Esophagus squamous epithelium (tissue), 5 donors: ENCODE measurements around the gene FTCD. TPM values are rescaled to one million over a fixed set of nuclear protein-coding genes. Genes with fewer than 3 reads are reported as not detected.

ENCODE experiments used
- DNase-seq: peaks from one replicate; lab custom pipeline; 2025; lab: John Stamatoyannopoulos, UW
- H3K27ac ChIP-seq, 4 donors: fragments of 200-600 bp; sonication (generic); one replicate each; pipeline ENCODE4 v1.5.1; 2016 to 2019; ENCODE audit warnings: mild to moderate bottlenecking in 1 of 4
- H3K27me3 ChIP-seq, 4 donors: fragments of 200-600 bp; sonication (generic); 1 replicate in 3 of 4; 2 replicates in 1 of 4; pipeline versions ENCODE4 v1.5.1 to v1.6.0; 2017 to 2021; ENCODE audit warnings: antibody characterized with exemption in 1 of 4
- H3K36me3 ChIP-seq, 3 donors: fragments of 200-600 bp; sonication (generic); one replicate each; pipeline ENCODE4 v1.5.1; 2016 to 2019
- H3K4me1 ChIP-seq, 3 donors: fragments of 200-600 bp; sonication (generic); one replicate each; pipeline ENCODE4 v1.5.1; 2017 to 2019
- H3K4me3 ChIP-seq, 4 donors: fragments of 200-600 bp; sonication (generic); 1 replicate in 3 of 4; 2 replicates in 1 of 4; pipeline ENCODE4 v1.5.1; 2016 to 2019; ENCODE audit warnings: mild to moderate bottlenecking in 2 of 4, moderate library complexity in 1 of 4
- H3K9me3 ChIP-seq, 3 donors: fragments of 200-600 bp; sonication (generic); one replicate each; pipeline ENCODE4 v1.5.1; 2016 to 2019
- POLR2A ChIP-seq, 4 donors: fragments of 450-650 bp; IDR thresholded peaks; one replicate each; pipeline ENCODE4 v1.6.1; 2017; ENCODE audit warnings: antibody characterized with exemption in 4 of 4, mild to moderate bottlenecking in 4 of 4, moderate library complexity in 3 of 4
- WGBS, 2 donors: methylation state at CpG; one replicate each; pipeline ENCODE4 v1.1.5; 2018; 5-methylcytosine and 5-hydroxymethylcytosine counted together
- intact Hi-C: fragments of 100-400 bp; cut with DNase I; formaldehyde crosslinking; loops from one replicate; pipeline ENCODE4 v1.15.0; 2022
- total RNA-seq, 4 donors: library from RNA; depleted of rRNA; stranded (reverse); fragments of >200 nt; gene quantifications; one replicate each; pipeline ENCODE4 v1.1.0, GENCODE V29; 2016
- TF ChIP-seq, protein P1 (sequence below), 6 experiments: fragments of 450-650 bp in 4 of 6; fragments of 200-600 bp in 2 of 6; sonication (generic) in 2 of 6; IDR thresholded peaks; one replicate each; pipeline ENCODE4 v1.5.1; 2016 to 2019; ENCODE audit warnings: antibody characterized with exemption in 6 of 6, mild to moderate bottlenecking in 4 of 6, moderate library complexity in 4 of 6
- donor health status: DM: yes; HTN: yes; CAD: no.

FTCD gene
- total RNA-seq, 4 donors from 2014 or later, result not detected

DNA sequence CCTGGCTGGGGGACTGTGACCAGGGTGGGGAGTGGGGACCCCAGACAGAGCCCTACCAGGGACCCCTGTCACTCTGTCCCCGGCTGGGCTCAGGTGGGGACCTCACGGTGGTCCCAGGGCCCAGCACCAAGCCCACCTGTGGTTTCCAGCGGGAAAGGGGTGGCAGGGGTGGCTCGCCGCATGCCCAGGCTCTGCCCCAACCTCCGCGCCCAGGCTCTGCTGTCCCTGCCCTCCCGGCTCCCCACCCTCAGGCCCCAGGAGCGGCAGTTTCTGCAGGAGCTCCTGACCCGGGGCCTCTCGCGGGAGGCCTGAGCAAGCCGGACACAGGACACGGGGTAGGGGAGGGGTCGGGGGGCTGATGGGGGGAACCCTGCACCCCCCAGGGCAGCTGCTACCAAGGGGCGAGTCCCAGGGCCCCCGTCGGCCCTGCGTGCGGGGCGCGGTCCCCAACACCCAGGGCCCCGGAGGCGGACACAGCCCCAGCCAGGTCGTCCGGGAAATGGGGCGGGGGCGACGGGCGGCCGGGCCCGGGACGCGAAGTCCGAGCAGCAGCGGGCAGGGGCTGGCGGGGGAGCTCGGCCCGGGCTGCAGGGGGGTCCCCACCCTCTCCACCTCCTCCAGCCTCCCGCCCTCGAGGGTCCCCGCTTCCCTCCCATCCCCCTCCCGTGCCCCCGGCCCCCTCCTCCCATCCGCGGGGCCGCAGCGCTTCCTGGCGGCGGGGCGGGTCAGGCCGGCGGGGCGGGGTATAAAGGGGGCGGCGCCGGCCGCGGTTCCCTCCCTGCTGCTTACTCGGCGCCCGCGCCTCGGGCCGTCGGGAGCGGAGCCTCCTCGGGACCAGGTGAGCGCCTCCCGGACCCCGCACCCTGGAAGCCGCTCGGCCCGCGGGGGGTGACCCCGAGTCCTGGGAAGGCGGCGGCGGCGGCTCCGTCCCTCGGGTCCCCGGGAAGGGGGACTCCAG is 57.8 kb downstream of the FTCD start, which contains the start of gene COL6A2:
Gene COL6A2, plus strand, starts transcription at position 777 of the 958 bp plus-strand sequence.
- no peaks in the 10 kb centered on the region for H3K9me3 ChIP-seq
- intact Hi-C loops, result no loop called here
- peak within 1 kb of the TSS; percentile 69 to 98 (median 88) for H3K27ac ChIP-seq
- peak within 1 kb of the TSS; percentile 48 to 84 (median 62) for H3K4me3 ChIP-seq
- TF ChIP-seq, protein P1, sequence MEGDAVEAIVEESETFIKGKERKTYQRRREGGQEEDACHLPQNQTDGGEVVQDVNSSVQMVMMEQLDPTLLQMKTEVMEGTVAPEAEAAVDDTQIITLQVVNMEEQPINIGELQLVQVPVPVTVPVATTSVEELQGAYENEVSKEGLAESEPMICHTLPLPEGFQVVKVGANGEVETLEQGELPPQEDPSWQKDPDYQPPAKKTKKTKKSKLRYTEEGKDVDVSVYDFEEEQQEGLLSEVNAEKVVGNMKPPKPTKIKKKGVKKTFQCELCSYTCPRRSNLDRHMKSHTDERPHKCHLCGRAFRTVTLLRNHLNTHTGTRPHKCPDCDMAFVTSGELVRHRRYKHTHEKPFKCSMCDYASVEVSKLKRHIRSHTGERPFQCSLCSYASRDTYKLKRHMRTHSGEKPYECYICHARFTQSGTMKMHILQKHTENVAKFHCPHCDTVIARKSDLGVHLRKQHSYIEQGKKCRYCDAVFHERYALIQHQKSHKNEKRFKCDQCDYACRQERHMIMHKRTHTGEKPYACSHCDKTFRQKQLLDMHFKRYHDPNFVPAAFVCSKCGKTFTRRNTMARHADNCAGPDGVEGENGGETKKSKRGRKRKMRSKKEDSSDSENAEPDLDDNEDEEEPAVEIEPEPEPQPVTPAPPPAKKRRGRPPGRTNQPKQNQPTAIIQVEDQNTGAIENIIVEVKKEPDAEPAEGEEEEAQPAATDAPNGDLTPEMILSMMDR (IDR thresholded peaks at IDR 0.05), result peak in 1 of 6 experiments; percentile 36
- peak in 2 of 4 donors; percentile 70 to 77 for TF ChIP-seq POLR2A (IDR thresholded peaks at IDR 0.05)
- H3K36me3 ChIP-seq, result no peaks in the 10 kb centered on the region
- peaks cover 0 to 65% (median 5%) of the 10 kb centered on the region in 4 donors for H3K27me3 ChIP-seq
- DNase-seq, result no peak
- H3K4me1 ChIP-seq, result peaks cover 9 to 52% (median 24%) of the 10 kb centered on the region in 3 donors
- WGBS, 2 donors, result 0% methylated on average over 1 to 7 of the region's 83 CpGs

DNA sequence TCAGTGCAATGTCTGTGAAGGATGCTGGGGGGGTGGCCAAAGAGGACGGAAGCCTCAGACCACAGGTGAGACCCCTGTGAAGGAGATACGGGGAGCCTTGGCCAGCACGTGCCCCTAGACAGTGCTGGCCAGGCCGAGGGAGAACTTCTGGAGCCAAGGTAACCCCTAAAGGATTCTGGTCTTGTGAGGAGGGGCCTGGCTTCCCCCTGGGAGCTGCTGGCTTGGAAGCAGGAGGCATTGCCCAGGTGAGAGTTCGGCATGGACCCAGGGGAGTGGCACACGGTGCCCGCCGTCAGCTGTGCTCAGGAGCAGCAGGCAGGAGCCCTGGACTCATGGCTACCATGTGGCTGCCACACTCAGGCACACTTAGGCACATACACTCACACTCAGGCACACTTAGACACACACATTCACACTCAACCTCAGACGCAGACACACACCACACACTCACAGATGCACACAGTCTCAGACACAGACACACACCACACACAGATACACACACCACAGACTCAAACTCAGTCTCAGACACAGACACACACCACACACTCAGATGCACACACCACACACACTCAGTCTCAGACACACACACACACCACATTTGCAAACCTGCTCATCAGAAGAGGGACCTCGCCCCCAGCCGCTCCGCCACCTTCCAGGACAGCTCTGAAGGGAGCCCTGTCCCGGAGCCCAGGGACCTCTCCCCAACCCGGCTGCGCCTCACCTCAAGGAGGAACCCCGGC is 58.6 kb downstream of the FTCD start:
- H3K4me3 ChIP-seq, result peak overlapping the region in 3 of 4 donors; percentile 48 to 84 (median 75)
- TF ChIP-seq, protein P1 (IDR thresholded peaks at IDR 0.05), result no peak
- no peak for TF ChIP-seq POLR2A (IDR thresholded peaks at IDR 0.05)

DNA sequence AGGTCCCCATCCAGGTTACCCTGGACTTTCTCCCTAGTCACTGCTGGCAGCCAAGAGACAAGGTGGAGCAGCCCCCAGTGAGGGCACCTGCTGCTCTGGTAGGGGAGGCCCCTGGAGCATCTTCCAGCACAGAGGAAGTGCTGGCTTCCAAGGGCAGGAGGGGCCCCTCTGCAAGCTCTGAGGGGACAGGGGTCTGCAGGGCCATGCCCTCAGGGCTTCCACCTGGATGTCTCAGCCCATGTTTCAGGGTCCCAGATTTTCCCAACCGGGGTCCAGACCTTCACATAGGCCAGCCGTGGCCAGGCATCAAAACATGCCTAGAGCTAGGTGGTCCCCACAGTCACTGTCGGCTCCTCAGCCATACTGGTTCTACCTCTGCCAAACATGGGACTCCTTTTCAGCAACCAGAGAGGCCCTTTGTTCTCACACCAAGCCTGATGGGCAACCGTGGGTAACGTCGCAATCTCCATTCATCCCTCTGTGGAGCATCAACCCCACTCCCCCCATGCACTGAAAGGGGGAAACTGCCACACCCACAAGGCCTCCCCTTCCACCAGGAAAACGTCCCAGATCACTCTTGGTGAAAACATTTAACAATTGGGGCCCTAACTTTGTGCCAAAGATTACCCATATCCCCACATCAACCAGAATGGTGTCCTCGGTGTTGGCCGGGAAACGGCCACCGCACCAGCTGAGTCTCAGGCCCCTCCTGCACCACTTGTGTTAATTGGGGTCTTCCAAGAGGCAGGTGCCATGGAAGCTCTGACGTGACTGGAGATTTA is 59.4 kb downstream of the FTCD start:
- Histone ChIP-seq H3K27me3 (peaks cover 0 to 50% (median 5%) of the 10 kb centered on the region in 4 donors), H3K9me3 (no peaks in the 10 kb centered on the region), H3K4me3 (no peak overlapping the region), H3K4me1 (peaks cover 9 to 60% (median 24%) of the 10 kb centered on the region in 3 donors), H3K36me3 (no peaks in the 10 kb centered on the region), H3K27ac (peak overlapping the region; percentile 80 to 98 (median 88))
- DNase-seq, result no peak
- WGBS, 2 donors, result 76 to 94% methylated on average over 9 to 11 of the region's 12 CpGs
- TF ChIP-seq POLR2A (IDR thresholded peaks at IDR 0.05), result no peak
- TF ChIP-seq, protein P1 (IDR thresholded peaks at IDR 0.05), result no peak
- intact Hi-C loops, result no loop called here

More for the DNA sequence above, 58.6 kb downstream of the FTCD start:
- intact Hi-C loops, result no loop called here
- WGBS, 2 donors, result 63 to 83% methylated on average over 8 of the region's 16 CpGs
- no peak for DNase-seq
- no peaks in the 10 kb centered on the region for H3K9me3 ChIP-seq
- H3K4me1 ChIP-seq, result peaks cover 9 to 55% (median 24%) of the 10 kb centered on the region in 3 donors
- no peaks in the 10 kb centered on the region for H3K36me3 ChIP-seq
- H3K27ac ChIP-seq, result peak overlapping the region; percentile 69 to 98 (median 88)
- peaks cover 0 to 57% (median 5%) of the 10 kb centered on the region in 4 donors for H3K27me3 ChIP-seq

DNA sequence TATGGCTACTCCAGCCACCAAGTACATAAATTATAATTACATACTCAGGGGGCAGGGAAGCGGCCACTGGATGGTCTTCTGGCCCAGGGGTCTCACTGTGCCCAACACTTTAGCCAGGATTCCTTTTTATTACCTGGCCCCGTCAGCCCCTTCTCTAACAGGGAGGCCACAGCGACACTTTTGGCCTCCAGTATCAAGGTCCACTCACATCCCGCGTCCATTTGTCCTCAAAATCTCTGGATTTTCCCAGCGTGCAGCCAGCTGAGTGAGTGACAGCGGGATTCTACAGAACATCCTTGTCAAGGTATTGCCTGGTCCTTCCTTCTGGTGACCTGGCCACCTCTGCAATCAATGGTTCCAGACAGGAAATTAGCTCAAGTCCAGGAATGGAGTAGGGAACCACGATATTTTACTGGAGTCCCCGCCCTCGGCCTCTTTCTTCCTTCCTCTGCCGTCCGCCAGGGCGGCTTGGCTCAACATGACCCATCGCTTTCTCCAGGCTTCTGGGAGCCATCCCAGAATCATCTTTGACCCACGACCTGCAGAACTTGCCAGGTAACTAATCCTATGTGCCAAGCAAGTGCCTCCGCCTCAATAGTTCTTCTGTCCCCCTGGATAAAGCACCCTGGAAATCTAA is 60.2 kb downstream of the FTCD start:
- H3K4me3 ChIP-seq, result no peak overlapping the region
- 63 to 73% methylated on average over 16 of the region's 16 CpGs for WGBS, 2 donors
- no peaks in the 10 kb centered on the region for H3K36me3 ChIP-seq
- H3K27me3 ChIP-seq, result peaks cover 0 to 42% (median 5%) of the 10 kb centered on the region in 4 donors
- peaks cover 9 to 60% (median 24%) of the 10 kb centered on the region in 3 donors for H3K4me1 ChIP-seq
- H3K27ac ChIP-seq, result peak overlapping the region; percentile 39 to 98 (median 88)
- no peaks in the 10 kb centered on the region for H3K9me3 ChIP-seq
- DNase-seq, result no peak
- intact Hi-C loops, result no loop called here
- no peak for TF ChIP-seq POLR2A (IDR thresholded peaks at IDR 0.05)
- TF ChIP-seq, protein P1 (IDR thresholded peaks at IDR 0.05), result no peak
